H9 (cell line): ENCODE results near the gene DLG5. TPM values are rescaled to one million over a fixed set of nuclear protein-coding genes. Genes with fewer than 3 reads are reported as not detected.

Source experiments
- DNase-seq: peaks from one replicate; pipeline ENCODE4 v3.0.0-alpha.2; 2017
- H2AFZ ChIP-seq: one replicate; pipeline ENCODE4 v1.6.1; 2013; ENCODE audit warnings: mild to moderate bottlenecking, low read length, control low read depth, moderate library complexity
- H2AK5ac ChIP-seq: 2 replicates; pipeline ENCODE4 v1.6.1; 2013; ENCODE audit warnings: low read length, control low read depth, mixed read lengths; ENCODE audit not compliant: insufficient read length
- H2BK120ac ChIP-seq: one replicate; pipeline ENCODE4 v1.6.1; 2013; ENCODE audit warnings: low read depth, mild to moderate bottlenecking, low read length, control low read depth, inconsistent platforms; ENCODE audit not compliant: poor library complexity, severe bottlenecking
- H2BK12ac ChIP-seq: 2 replicates; pipeline ENCODE4 v1.6.1; 2013; ENCODE audit warnings: low read length, control low read depth, mixed read lengths, low read depth; ENCODE audit not compliant: insufficient read length
- H2BK15ac ChIP-seq: 2 replicates; pipeline ENCODE4 v1.6.1; 2013; ENCODE audit warnings: low read depth, low read length, control low read depth
- H2BK20ac ChIP-seq: one replicate; pipeline ENCODE4 v1.6.1; 2013; ENCODE audit warnings: low read depth, mild to moderate bottlenecking, low read length, control low read depth, inconsistent platforms; ENCODE audit not compliant: poor library complexity, severe bottlenecking
- H2BK5ac ChIP-seq: 2 replicates; pipeline ENCODE4 v1.6.1; 2013; ENCODE audit warnings: low read length, control low read depth, mixed read lengths; ENCODE audit not compliant: insufficient read length
- H3K14ac ChIP-seq: 2 replicates; pipeline ENCODE4 v1.6.1; 2013; ENCODE audit warnings: low read length, control low read depth; ENCODE audit not compliant: insufficient read depth
- H3K18ac ChIP-seq: 2 replicates; pipeline ENCODE4 v1.6.1; 2013; ENCODE audit warnings: low read depth, mild to moderate bottlenecking, mixed read lengths, low read length, control low read depth; ENCODE audit not compliant: insufficient read length
- H3K23ac ChIP-seq: 2 replicates; pipeline ENCODE4 v1.6.1; 2013; ENCODE audit warnings: low read length, control low read depth, mixed read lengths, low read depth; ENCODE audit not compliant: insufficient read length
- H3K23me2 ChIP-seq: 2 replicates; pipeline ENCODE4 v1.6.1; 2013; ENCODE audit warnings: low read depth, mild to moderate bottlenecking, mixed read lengths, low read length, control low read depth; ENCODE audit not compliant: insufficient read length, poor library complexity, severe bottlenecking
- H3K27ac ChIP-seq: 2 replicates; pipeline ENCODE4 v1.5.1; 2013; ENCODE audit warnings: low read length, control low read depth, mixed read lengths, low read depth; ENCODE audit not compliant: insufficient read length
- H3K27me3 ChIP-seq: 2 replicates; pipeline ENCODE4 v1.6.1; 2013; ENCODE audit warnings: low read length, control low read depth, inconsistent platforms; ENCODE audit not compliant: insufficient read depth
- H3K4ac ChIP-seq: 2 replicates; pipeline ENCODE4 v1.6.1; 2013; ENCODE audit warnings: low read depth, mild to moderate bottlenecking, control low read depth, inconsistent platforms, low read length, moderate library complexity
- H3K4me1 ChIP-seq: 2 replicates; pipeline ENCODE4 v1.6.1; 2013; ENCODE audit warnings: low read length, control low read depth, inconsistent platforms; ENCODE audit not compliant: insufficient read depth
- H3K4me2 ChIP-seq: 2 replicates; pipeline ENCODE4 v1.6.1; 2013; ENCODE audit warnings: low read length, control low read depth, mixed read lengths; ENCODE audit not compliant: insufficient read length, insufficient read depth
- H3K56ac ChIP-seq: 2 replicates; pipeline ENCODE4 v1.6.1; 2013; ENCODE audit warnings: low read depth, mild to moderate bottlenecking, mixed read lengths, low read length, control low read depth; ENCODE audit not compliant: insufficient read length
- H3K79me1 ChIP-seq: 2 replicates; pipeline ENCODE4 v1.6.1; 2013; ENCODE audit warnings: low read depth, mild to moderate bottlenecking, moderate library complexity, low read length, control low read depth, inconsistent platforms; ENCODE audit not compliant: insufficient read depth, poor library complexity, severe bottlenecking
- H3K79me2 ChIP-seq: 2 replicates; pipeline ENCODE4 v1.6.1; 2013; ENCODE audit warnings: low read length, control low read depth, inconsistent platforms; ENCODE audit not compliant: insufficient read depth
- H3K9ac ChIP-seq: 2 replicates; pipeline ENCODE4 v1.6.1; 2013; ENCODE audit warnings: low read length, control low read depth, mixed read lengths; ENCODE audit not compliant: insufficient read length; ENCODE audit errors: extremely low read depth
- H3K9me3 ChIP-seq: one replicate; pipeline ENCODE4 v1.6.1; 2013; ENCODE audit warnings: low read depth, low read length, inconsistent platforms; ENCODE audit not compliant: control insufficient read depth
- H3T11ph ChIP-seq: one replicate; pipeline ENCODE4 v1.6.1; 2013; ENCODE audit warnings: mild to moderate bottlenecking, low read length, control low read depth, inconsistent platforms
- H4K20me1 ChIP-seq: one replicate; pipeline ENCODE4 v1.6.1; 2013; ENCODE audit not compliant: control insufficient read depth, insufficient read length, insufficient read depth
- H4K5ac ChIP-seq: 2 replicates; pipeline ENCODE4 v1.6.1; 2013; ENCODE audit warnings: low read depth, mild to moderate bottlenecking, mixed read lengths, low read length, control low read depth; ENCODE audit not compliant: insufficient read length
- H4K8ac ChIP-seq: replicated peaks from 2 replicates; pipeline ENCODE4 v1.6.1; 2013; ENCODE audit warnings: low read length, control low read depth, mixed read lengths, low read depth; ENCODE audit not compliant: insufficient read length
- H4K91ac ChIP-seq: 2 replicates; pipeline ENCODE4 v1.6.1; 2013; ENCODE audit warnings: low read depth, mild to moderate bottlenecking, moderate library complexity, mixed read lengths, low read length, control low read depth; ENCODE audit not compliant: insufficient read length
- H3K27ac Mint-ChIP-seq, 3 experiments: 2 replicates in 2 of 3; 3 replicates in 1 of 3; pipeline ENCODE4 v1.8.0; 2020 to 2021; ENCODE audit warnings: mixed read lengths in 3 of 3, mild to moderate bottlenecking in 1 of 3, moderate library complexity in 1 of 3
- H3K27me3 Mint-ChIP-seq: 2 replicates; pipeline ENCODE4 v1.8.0; 2021; ENCODE audit warnings: low read depth, mild to moderate bottlenecking, moderate library complexity, mixed read lengths
- H3K36me3 Mint-ChIP-seq, 3 experiments: 2 replicates in 2 of 3; 3 replicates in 1 of 3; pipeline ENCODE4 v1.8.0; 2020 to 2021; ENCODE audit warnings: low read depth in 3 of 3, mixed read lengths in 3 of 3; ENCODE audit not compliant: insufficient read depth in 1 of 3
- H3K4me1 Mint-ChIP-seq, 2 experiments: 2 replicates each; pipeline ENCODE4 v1.8.0; 2020; ENCODE audit warnings: mixed read lengths in 2 of 2
- H3K4me3 Mint-ChIP-seq, 2 experiments: 2 replicates in 1 of 2; 3 replicates in 1 of 2; pipeline ENCODE4 v1.8.0; 2020 to 2021; ENCODE audit warnings: mild to moderate bottlenecking in 2 of 2, mixed read lengths in 2 of 2, moderate library complexity in 1 of 2
- H3K9me3 Mint-ChIP-seq, 2 experiments: 2 replicates in 1 of 2; 3 replicates in 1 of 2; pipeline ENCODE4 v1.8.0; 2020; ENCODE audit warnings: mild to moderate bottlenecking in 2 of 2, mixed read lengths in 2 of 2, moderate library complexity in 1 of 2
- WGBS: extraction: QIAGEN DNeasy Blood & Tissue Kit; methylation state at CpG from one replicate; pipeline ENCODE4 v1.1.7; 2013; ENCODE audit warnings: missing lambda C conversion rate, low lambda C conversion rate, mixed read lengths; ENCODE audit not compliant: insufficient read length; ENCODE audit errors: extremely low coverage; 5-methylcytosine and 5-hydroxymethylcytosine counted together
- total RNA-seq: library from RNA; stranded (reverse); gene quantifications from 2 replicates; pipeline ENCODE4 v1.2.1, GENCODE V29; 2021
- TF ChIP-seq, protein P1 (sequence below): fragments of 200-600 bp; sonication (generic); conservative IDR thresholded peaks from 3 replicates; pipeline ENCODE4 v1.8.0; 2021; ENCODE audit warnings: antibody characterized with exemption, mild to moderate bottlenecking

DLG5 gene
- total RNA-seq, 1 experiment from 2014 or later, result 67.4 TPM

DNA sequence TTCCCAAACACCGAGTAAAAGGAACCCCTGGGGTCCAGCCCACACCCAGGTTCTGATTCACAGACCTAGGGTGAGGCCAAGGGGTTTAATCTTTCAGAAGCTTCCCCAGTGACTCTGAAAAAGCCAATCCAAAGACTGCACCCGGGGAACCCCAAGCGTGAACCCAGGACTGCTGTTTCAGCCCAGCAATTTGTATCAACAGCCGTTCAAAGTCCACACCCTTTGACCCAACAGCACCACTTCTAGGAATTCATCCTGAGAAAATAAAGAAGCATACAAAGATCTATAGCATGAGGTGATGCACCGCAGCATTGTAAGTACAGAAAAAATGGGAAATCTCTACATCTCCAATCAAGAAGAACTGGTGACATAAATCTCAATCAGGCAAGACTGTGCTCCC is 24.4 kb downstream of the DLG5 start:
- Histone ChIP-seq H3K23me2 (no peaks in the 10 kb centered on the region), H3K9me3 (no peaks in the 10 kb centered on the region), H2BK20ac (no peak overlapping the region), H2BK15ac (no peak overlapping the region), H4K20me1 (no peaks in the 10 kb centered on the region), H4K8ac (no peak overlapping the region), H2BK12ac (no peak overlapping the region), H2BK5ac (no peak overlapping the region), H3K79me1 (peaks cover 6% of the 10 kb centered on the region), H3K4ac (no peak overlapping the region), H2AFZ (no peak overlapping the region), H2BK120ac (no peak overlapping the region), H3K18ac (no peak overlapping the region), H3K4me2 (no peak overlapping the region), H3K23ac (no peak overlapping the region), H3K4me1 (peaks cover 8% of the 10 kb centered on the region; the same call in 1 of the 2 replicates), H3T11ph (no peak overlapping the region), H3K9ac (no peak overlapping the region), H4K91ac (no peak overlapping the region), H3K56ac (no peak overlapping the region), H3K27me3 (no peaks in the 10 kb centered on the region), H4K5ac (no peak overlapping the region), H3K79me2 (peaks cover 23% of the 10 kb centered on the region; the same call in 1 of the 2 replicates), H3K27ac (no peak overlapping the region), H3K14ac (no peak overlapping the region), H2AK5ac (no peak overlapping the region)
- peak overlapping the region in 2 of 3 experiments; percentile 76 to 95; a peak in 3 of 7 replicates for H3K27ac Mint-ChIP-seq
- DNase-seq, result no peak
- peaks cover 0 to 13% (median 0%) of the 10 kb centered on the region in 3 experiments; a peak in 3 of 7 replicates for H3K36me3 Mint-ChIP-seq
- H3K4me1 Mint-ChIP-seq, result peaks cover 28 to 39% of the 10 kb centered on the region in 2 experiments
- no peaks in the 10 kb centered on the region for H3K9me3 Mint-ChIP-seq
- no peak overlapping the region for H3K4me3 Mint-ChIP-seq
- TF ChIP-seq, protein P1, sequence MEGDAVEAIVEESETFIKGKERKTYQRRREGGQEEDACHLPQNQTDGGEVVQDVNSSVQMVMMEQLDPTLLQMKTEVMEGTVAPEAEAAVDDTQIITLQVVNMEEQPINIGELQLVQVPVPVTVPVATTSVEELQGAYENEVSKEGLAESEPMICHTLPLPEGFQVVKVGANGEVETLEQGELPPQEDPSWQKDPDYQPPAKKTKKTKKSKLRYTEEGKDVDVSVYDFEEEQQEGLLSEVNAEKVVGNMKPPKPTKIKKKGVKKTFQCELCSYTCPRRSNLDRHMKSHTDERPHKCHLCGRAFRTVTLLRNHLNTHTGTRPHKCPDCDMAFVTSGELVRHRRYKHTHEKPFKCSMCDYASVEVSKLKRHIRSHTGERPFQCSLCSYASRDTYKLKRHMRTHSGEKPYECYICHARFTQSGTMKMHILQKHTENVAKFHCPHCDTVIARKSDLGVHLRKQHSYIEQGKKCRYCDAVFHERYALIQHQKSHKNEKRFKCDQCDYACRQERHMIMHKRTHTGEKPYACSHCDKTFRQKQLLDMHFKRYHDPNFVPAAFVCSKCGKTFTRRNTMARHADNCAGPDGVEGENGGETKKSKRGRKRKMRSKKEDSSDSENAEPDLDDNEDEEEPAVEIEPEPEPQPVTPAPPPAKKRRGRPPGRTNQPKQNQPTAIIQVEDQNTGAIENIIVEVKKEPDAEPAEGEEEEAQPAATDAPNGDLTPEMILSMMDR, result no peak
- no peaks in the 10 kb centered on the region for H3K27me3 Mint-ChIP-seq
- no CpG with 5 or more reads among the region's 5 CpGs for WGBS
